Measurements from ENCODE around the gene ADPRHL1.
"Not testable (repeated sequence)": the region's sequence is repeated elsewhere in the genome, so short reads cannot be mapped to it uniquely, and the experiment has no call there.

The ADPRHL1 gene

DNA sequence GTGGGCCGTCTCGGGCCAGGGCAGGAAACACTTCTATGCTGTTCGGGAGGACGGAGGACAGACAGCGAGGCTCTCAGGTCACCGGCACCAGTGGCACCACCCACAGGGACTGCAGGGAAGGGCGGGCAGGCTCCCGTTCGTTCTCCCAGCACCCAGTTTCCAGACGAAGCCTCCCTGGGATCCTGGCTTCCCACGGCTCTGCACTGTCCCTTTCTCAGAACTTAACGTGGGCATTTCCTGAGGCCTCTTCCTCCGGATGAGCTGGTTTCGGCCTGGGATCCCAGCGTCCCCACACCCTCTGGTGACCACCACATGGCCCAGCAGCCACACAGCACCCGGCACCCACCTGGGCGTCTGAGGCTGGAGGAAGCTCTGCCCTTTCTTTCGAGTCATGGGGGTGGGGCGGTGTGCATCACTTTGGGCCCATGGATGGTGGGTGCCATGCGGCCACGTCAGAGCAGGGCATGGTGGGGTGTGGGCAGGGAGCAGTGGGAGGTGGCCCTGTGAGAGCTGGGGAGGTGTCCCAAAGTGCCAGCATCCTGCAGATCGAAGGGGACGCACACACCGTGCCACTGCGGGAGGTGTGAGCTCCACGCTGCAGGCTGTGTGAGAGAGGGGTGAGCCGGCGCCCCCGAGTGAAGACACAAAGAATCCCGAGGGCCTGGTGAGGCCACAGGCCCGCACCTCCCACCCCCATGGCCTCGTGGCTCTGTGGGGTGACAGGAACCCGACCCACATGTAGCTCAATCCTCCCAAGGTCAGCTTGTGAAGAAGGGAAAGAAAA lies 50.6 kb downstream of the ADPRHL1 start:
- DNase-seq (ENCODE audit: low read depth in 2 of 2): no peak

DNA sequence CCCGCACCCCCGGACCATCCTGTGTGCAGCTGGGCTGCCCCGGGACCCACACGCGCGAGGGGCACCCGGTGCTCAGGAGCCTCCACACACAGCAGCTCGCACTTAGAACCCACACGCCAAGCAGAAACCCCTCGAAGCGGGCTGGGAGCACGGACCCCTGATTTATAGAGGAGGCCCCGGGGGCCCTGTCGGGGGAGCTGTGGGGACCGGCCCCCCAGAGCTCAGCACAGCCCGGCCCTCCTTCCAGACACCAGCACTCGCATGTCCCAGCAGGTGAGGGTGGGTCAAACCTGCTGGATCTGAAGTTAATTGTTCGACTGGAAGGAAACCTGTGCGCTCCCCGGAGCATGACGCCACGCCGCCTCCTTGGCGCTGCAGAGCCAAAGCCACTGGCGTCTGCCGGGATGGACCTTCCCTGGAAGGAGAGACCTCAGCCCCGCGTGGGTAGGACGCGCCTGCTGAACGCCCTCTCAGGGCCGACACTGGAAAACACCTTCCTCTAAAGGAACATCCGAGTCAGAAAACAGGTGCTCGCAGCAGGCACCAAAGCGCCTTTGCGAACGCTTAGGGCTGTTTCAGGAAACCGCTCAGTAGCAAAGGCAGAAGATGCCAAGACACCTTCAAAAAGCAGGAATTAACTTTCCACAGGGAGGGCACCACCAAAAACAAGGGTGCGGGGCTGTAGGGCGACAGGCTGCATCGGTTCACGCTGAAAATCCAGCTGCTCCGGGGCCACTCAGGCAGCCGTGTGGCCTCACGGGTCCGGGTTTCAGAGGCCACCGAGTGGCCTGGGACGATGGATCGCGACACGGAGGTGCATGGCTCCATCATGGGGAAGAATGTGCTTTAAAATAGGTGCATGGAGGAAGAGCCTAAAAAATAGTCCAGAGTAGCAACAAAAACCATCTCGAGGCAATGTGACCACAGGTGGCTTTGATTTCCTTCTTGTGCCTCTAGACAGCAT lies 51.6 kb downstream of the ADPRHL1 start:
- DNase-seq (ENCODE audit: low read depth in 2 of 2): no peak

DNA sequence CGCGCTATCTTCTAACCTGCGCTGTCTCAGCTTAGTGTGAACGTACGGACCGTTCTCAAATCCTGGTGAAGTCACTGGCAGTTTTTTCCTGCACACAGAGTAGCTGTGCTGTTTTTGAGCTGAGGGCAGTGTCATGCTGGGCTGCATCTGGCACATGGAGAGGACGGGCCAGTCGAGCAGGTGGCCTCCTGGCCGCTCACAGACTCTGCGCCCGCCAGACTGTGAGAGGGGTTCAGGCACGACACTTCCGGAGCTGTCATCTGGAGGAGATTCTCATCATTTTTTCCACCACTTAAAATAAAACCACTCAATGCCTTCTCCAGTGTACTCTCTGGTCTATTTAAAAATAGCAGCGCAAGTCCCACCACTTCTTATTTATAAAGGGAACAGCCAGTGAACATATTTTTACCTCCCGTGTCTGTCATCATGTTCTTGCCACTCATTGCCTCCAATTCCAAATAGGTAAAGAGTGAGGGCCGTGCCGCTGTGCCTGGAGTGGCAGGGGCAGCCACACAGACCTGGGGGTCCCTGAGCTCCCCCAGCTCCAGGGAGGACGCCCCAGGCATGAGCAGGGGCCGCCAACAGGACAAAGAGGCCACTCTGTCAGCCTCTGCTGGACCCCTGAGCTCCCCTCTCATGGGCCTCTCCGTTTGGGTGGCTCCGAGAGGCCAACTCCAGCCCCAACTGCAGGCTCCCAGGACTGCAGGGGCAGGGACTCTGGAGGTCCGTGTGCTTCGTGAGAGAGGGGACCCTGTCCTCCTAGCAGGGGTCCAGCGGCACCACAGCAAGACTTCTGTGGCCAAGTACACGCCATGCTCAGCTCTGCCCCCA lies 52.5 kb downstream of the ADPRHL1 start:
- DNase-seq (ENCODE audit: low read depth in 2 of 2): no peak

DNA sequence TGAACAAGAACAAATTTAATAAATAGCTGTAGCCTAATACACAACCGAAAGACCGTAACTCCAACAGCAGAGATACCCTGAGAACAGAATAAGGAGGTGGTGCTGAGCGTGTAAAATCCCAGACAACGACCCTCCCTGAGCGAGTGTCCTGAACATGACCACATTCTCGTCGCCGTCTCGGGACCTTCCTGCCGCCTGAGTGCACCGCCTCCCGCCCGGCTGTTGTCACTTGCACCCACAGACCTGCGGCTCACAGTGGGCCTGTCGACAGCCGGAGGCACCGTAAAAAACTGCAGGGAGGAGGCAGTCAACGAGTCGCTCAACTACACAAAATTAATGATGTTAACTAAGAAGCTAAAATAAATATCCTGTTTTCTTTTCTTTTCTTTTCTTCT lies 53.5 kb downstream of the ADPRHL1 start:
- DNase-seq (ENCODE audit: low read depth in 2 of 2): no peak

DNA sequence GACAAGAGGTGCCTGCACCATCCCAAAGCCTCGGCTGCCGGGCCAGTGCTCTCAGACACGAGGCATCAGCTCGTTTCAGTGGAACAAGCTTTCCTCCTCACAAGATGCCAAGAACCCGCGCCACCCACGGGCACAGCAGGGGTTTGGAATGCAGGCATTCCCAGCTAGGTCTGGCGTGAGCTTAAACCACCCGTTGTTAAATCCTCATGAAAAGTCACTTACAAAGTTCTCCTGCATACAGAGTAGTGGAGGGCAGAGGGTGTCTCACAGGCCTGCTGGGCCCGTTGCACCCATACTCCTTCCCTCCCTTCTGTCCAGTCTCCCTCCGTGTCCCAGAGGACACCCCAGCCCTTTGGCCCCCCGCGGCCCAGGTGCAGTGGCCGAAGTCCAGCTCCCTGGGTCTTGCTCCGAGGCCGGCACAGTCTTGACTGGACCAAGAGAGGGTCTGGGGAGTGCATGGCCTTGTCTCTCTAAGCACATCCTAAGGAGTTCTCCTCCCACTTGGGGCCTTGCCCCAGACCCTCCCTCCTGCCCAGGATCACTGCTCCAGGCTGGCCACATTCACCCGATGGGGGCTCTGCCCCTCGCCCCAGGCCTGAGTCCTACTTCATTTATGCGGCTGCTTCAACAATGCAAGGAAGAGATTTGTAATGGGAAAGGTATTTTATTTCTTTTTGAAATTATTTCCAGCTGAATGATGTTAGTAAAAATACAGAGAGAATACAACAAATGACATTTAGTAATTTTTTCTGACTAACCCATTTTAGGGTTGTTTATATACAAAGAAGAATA lies 54.1 kb downstream of the ADPRHL1 start:
- DNase-seq (ENCODE audit: low read depth in 2 of 2): no peak

DNA sequence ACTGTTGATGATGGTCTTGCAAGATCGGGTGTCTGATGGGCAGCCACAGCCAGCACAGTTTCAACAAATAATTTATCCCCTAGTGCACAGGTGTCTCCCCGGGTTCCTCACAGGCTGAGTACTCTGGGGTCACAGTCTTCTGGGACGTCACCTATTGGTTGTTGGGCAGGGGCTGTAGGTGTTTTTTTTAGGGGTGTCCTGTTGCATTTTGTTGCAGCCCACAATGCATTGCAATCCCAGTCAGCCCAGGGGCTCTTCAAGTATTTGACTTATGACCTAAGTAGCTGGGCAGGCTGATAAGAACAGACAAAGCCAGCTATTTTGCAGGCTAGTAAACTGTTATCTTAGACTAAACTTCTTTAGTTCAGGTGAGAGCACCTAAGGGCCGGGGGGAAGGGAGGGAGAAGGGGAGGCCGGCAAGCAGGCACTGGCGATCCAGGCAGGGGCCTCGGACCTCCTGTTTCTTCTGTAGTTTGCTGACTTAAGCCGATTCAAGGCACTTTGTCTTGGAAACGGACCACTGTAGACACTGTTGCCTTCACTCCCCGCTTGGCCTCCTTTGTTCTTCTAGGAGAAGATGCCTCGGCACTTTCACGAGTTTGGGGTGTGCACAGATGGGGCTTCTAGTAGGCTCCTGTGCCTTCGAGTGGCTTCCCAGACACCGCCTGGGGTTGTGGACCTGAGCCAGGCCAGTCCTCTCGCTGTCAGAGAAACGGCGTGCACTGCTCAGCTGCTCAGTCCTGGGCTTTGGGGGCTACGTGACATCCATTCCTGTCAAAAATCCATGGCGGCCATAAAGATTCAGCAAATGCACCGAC lies 55.5 kb downstream of the ADPRHL1 start:
- DNase-seq (ENCODE audit: low read depth in 2 of 2): no peak

DNA sequence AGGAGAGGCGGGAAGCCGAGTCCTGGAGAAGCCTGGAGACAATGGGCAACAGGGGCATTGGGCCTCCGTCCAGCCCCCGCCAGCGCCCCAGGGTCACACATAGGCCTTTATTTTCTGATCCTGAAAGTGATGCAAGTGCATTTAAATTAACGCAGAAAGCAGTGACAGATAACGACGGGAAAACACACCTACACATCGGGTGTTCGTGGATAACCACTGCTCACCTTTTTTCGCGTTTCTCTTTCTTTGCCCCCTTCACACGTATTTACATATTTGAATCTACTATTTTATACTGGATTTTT lies 59.0 kb downstream of the ADPRHL1 start:
- no peak for DNase-seq (ENCODE audit: low read depth in 2 of 2)

DNA sequence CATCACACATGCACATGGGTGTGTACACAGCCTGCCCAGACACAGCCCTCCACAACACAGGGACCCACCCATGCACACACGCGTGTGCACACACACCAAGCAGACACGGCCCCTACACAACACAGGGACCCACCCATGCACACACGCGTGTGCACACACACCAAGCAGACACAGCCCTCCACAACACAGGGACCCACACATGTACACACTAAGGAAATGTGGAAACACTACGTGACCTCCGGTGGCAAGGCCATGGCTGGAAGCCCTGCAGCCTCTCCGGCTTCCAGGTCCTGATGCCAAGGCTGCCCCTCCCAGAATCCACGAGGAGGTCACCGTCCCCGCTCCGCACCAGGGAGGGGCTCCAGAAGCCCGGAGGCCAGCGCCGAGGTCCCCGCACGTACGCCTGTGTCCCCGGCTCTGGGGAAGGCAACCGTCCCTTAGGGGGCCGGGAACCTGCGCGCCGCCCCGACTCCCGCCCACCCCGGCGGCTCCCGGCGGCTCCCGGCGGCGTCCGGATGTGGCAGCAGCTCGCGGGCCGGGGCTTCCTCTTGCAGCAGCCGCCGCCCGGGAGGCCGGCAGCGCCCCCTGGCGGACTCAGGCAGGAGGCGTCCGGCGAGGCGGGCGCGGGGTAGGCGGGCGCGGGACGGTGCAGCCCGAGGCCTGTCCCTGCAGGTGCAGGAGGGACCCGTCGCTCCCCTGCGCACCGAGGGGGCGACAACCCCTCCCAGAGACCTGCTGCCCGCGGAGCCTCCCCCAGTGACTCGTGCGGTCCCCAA lies 59.5 kb downstream of the ADPRHL1 start:
- DNase-seq (ENCODE audit: low read depth in 2 of 2): peak; percentile 38 to 71

DNA sequence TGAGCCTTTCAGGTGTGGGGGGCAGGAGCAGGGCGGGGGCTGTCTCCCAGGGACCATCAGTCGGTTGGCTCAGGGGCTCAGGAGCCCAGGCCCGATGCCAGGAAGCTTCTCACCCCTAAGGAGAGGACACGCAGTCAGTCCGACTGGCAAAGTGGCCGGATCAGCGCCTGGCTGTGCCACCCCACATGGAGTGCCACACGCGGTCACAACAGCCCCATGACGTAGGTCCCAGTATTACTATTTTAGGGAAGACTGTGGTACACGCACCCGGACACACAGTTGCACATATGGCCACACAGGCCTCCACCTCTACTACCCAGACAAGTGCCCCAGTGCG lies 60.1 kb downstream of the ADPRHL1 start:
- no peak for DNase-seq (ENCODE audit: low read depth in 2 of 2)

DNA sequence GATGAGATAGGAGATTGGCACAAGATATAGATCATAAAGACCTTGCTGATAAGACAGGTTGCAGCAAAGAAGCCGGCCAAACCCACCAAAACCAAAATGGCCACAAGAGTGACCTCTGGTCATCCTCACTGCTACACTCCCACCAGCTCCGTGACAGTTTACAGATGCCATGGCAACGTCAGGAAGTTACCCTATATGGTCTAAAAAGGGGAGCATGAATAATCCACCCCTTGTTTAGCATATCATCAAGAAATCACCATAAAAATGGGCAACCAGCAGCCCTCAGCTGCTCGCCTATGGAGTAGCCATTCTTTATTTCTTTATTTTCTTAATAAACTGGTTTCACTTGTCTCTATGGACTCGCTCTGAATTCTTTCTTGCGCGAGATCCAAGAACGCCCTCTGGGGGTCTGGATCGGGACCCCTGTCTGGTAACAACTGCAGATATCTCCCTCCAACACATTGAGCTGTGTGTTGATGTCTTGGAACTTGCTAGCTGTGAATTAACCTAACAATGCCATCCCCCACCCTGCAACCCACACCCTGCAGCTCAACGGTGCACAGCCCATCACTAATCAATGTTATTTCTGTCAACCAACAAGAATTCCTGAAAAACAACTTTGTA lies 62.3 kb downstream of the ADPRHL1 start:
- no peak for DNase-seq (ENCODE audit: low read depth in 2 of 2)

DNA sequence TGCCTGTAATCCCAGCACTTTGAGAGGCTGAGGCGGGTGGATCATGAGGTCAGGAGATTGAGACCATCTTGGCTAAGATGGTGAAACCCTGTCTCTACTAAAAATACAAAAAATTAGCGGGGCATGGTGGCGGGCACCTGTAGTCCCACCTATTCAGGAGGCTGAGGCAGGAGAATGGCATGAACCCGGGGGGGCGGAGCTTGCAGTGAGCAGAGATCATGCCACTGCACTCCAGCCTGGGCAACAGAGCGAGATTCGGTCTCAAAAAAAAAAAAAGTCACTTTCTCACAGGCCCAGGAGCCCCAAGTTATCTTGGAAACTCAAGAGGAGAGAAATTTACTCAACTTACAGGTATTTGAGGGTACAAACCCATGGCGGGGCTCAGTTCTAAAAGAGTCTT lies 63.7 kb downstream of the ADPRHL1 start:
- DNase-seq (ENCODE audit: low read depth in 2 of 2): not testable (repeated sequence)

DNA sequence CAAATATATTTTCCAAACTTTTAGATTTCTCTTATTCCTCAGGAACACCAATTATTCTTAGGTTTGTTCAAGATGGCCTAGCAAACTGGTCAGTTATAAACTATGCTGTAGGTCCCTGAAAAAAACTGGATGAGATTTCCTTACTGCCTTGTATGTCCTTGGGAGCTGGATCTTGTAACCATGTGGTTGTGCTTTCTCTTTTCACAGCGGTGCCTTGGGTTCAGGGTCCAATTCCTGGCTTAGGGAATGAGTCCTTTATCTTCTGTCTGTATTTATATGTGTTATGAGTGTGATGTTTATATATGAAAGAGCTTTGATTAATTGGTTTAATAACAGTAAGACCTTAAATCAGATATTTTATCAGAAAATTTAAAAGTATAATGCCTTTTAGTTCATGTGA lies 65.9 kb downstream of the ADPRHL1 start:
- no peak for DNase-seq (ENCODE audit: low read depth in 2 of 2)

DNA sequence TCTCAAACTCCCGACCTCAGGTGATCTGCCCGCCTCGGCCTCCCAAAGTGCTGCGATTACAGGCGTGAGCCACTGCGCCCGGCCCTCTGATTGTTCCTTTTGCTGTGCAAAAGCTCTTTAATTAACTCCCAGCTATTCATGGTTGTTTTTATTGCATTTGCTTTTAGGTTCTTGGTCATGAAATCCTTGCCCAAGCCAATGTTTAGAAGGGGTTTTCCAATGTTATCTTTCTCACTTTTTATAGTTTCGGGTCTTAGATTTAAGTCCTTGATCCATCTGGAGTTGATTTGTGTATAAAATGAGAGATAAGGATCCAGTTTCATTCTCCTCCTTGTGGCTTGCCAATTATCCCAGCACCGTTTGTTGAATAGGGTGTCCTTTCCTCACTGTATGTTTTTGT lies 70.2 kb downstream of the ADPRHL1 start:
- DNase-seq (ENCODE audit: low read depth in 2 of 2): no peak

DNA sequence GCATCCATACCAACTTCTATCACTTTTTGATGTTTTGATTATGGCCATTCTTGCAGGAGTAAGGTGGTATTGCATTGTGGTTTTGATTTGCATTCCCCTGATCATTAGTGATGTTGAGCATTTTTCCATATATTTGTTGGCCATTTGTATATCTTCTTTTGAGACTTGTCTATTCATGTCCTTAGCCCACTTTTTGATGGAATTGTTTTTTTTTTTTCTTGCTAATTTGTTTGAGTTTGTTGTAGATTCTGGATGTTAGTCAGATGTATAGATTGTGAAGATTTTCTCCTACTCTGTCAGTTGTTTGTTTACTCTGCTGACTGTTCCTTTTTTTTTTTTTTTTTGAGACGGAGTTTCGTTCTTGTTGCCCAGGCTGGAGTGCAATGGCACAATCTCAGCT lies 70.7 kb downstream of the ADPRHL1 start:
- DNase-seq (ENCODE audit: low read depth in 2 of 2): not testable (repeated sequence)

DNA sequence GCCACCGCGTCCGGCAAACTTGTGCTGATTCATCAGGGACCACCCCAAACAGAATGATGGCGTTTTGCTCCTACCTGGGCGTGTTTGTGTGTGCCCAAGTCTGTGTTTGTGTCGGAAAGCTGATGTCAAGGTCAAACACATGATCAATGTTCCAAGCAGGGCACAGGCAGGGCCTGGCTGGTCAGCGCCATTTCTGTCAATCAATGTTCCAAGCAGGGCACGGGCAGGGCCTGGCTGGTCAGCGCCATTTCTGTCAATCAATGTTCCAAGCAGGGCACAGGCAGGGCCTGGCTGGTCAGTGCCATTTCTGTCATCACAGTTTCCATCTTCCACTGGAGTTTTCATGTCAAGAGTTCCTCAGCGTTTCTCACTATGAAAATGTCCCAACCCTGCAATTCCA lies 74.5 kb downstream of the ADPRHL1 start:
- no peak for DNase-seq (ENCODE audit: low read depth in 2 of 2)

DNA sequence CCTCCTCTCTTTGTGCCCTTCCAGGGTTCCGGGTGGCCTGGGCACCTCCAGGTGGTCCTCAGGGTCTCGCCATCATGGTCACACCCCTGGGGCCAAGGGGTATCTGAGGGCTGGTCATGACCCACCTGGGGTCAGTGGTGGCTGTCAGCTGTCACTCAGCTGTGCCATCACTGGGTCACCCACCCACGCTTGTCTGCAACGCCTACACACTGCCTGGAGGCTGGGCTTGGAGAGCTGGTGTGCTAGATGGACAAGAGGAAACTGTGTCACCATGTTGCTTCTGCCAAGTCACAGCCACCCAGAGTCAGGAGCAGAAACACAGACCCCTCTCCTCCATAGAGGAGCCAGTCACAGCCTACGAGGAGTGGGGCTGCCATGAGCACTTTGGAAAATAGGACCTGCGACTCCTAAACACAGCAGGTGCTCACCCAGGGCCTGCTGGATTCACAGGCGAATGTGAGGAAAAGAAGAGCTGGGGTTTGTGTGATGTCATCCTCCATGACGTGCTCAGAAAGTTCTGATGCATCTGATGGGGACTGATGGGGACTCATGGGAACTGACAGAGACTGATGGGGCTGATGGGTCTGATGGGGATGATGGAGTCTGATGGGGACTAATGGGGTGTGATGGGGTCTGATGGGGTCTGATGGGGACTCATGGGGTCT lies 78.6 kb downstream of the ADPRHL1 start:
- no peak for DNase-seq (ENCODE audit: low read depth in 2 of 2)

DNA sequence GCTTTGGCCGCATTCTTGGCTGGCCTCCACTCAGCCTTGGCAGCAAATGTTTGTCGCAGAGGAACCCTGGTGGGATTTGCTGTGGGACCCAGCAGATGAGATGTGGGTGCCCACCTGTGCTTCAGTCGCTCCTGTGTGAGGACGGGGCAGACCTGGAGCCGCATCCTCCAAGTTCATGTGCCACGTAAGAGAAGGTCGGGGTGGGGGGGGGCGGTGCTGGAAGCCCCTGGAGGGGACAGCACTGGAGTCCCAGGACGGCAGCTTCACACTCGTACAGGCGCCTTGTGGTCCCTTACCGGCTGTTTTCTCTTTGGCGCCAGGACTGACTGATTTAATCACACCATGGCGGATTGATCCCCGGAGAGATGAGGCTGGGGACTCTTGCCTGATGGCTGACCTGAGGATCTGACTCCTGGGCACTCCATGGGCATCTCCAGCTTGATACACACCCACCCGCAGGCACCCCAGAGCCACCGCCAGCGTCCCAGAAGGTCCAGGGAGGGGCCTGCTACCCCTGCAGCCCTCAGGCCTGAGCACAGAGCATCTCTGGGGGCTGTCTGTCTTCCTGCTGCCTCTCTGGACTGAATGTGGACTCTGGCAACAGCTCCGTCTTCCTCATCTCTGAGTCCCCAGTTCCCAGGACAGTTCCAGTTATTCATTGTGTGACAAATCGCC lies 79.3 kb downstream of the ADPRHL1 start:
- DNase-seq (ENCODE audit: low read depth in 2 of 2): no peak

DNA sequence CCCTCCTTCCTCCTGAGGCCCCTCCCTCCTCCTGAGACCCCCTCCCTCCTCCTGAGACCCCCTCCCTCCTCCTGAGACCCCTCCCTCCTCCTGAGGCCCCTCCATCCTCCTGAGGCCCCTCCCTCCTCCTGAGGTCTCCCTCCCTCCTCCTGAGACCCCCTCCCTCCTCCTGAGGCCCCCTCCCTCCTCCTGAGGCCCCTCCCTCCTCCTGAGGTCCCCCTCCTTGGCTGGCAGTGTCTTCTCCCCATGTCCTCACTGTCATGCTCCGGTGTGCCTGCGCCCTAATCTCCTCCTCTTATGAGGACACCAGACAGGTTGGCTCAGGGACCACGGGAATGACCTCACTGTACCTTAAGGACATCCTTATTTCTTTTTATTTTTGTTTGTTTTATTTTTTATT lies 81.6 kb downstream of the ADPRHL1 start:
- DNase-seq (ENCODE audit: low read depth in 2 of 2): not testable (repeated sequence)
